Ramos (cell line): ENCODE results near the gene LRMDA.

Experiments used
- in situ Hi-C: fragments of 300-500 bp; cut with MboI; formaldehyde crosslinking; loops from one replicate; pipeline ENCODE4 v1.14.3; 2022; ENCODE audit warnings: low sequenced_read_pairs; ENCODE audit not compliant: unreplicated experiment

Gene LRMDA

GRCh38 chr10:75776738-75777504 lies 345.5 kb downstream of the LRMDA start:
- in situ Hi-C loops: no loop called here

- in situ Hi-C loops: no loop called here
Observed at GRCh38 chr10:75778665-75779064, 347.2 kb downstream of the LRMDA start.

- in situ Hi-C loops: no loop called here
Observed at GRCh38 chr10:75779276-75779675, 347.9 kb downstream of the LRMDA start.

DNA sequence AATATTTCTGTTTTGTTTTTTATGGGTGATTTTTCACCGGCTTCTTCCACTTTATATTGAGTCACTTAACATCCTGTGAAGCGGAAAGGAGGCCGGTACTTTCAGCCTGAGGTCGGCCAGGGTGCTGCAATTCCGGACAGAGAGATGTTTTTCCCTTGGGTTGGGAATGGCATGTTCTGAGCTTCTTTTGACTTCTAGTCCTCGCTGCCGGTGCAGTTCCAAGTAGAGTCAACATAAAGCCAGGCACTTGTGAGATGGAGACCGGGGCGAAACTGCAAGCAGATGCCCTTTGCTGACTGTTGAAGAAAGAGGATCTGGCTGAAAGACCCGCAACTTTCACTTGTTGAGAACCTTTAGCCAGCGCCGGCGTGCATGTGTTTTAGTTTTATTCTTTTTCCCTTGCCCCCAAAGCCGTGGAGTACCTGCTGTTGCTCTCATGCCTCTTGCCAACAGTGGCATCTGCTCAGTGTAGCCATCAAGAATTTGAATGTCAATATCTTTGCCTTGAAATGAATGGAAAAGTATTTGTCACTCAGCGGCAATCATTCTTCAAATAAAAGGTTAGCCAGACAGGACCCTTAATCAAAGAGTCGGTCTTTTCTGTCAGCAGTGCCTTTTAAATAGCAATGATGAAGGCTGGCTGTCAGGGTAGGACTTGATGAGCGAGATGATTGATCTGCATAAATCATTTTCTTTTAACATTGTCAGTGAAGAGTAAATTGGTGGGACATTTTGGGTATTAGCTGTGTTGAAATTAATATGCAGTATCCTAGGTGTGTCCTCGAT lies 351.2 kb downstream of the LRMDA start:
- in situ Hi-C loops: no loop called here

- in situ Hi-C loops: no loop called here
Observed at GRCh38 chr10:75788394-75789205, 357.2 kb downstream of the LRMDA start.

- in situ Hi-C loops: no loop called here
Observed at GRCh38 chr10:75793848-75794247, 362.4 kb downstream of the LRMDA start.

GRCh38 chr10:75801121-75801520 lies 369.7 kb downstream of the LRMDA start:
- in situ Hi-C loops: no loop called here

DNA sequence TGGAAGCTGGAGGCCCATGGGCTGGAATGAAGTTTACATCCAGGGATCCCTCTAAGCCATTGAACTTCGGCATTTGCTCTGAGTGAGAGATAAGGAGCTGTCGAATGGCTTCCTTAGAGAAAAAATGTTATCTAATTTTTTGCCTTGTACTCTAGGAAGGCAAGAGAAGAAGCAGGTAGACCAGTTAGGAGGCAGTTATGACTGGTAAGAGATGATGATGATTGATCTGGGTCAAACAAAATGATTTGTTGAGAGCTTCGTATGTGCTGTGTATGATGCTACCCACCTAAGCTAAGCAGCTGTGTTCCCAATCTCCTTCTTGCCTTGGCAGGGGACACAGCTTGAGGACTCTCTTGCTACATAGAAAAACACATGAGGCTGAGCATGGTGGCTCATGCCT lies 370.2 kb downstream of the LRMDA start:
- in situ Hi-C loops: no loop called here

DNA sequence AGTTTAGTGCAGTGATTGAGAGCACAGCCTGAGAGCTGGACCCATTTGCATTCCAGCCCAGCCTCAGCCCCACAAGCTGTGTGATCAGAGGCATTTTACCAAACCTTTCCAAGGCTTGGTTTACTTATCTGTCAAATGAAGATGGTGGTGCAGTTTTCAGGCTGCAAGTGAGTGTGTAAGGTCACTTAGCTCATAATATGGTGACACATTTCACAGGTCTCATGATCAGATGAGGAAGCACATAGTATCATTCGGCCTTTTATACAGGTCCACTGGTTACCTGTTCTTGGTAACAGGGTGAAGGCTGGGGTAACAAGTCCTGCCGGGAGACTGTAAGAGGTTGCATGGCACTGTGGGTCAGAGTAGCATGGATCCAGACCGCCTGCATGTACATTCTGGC lies 371.7 kb downstream of the LRMDA start:
- in situ Hi-C loops: no loop called here

- in situ Hi-C loops: no loop called here
Observed at GRCh38 chr10:75803816-75804552, 372.6 kb downstream of the LRMDA start.

GRCh38 chr10:75806186-75806585 lies 374.8 kb downstream of the LRMDA start:
- in situ Hi-C loops: no loop called here

DNA sequence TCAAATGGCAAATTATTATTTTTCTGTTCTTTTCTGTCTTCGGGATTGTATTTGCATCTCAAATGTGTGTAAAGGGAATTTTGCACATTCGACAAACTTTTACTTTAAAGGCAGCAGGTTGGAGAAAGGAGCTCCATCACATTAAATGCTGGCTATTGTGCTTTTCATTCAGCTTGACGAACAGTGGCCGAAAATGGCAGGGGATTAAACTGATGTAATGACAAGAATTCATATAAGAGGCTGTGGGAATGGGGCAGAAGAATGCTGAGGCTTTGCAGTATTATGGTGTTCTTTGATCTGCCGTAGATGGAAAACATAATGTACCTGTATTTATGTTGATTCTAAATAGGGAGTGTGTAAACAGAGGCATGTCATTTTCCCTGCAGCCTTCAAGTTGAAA lies 376.0 kb downstream of the LRMDA start:
- in situ Hi-C loops: no loop called here

GRCh38 chr10:75809003-75809402 lies 377.6 kb downstream of the LRMDA start:
- in situ Hi-C loops: no loop called here

DNA sequence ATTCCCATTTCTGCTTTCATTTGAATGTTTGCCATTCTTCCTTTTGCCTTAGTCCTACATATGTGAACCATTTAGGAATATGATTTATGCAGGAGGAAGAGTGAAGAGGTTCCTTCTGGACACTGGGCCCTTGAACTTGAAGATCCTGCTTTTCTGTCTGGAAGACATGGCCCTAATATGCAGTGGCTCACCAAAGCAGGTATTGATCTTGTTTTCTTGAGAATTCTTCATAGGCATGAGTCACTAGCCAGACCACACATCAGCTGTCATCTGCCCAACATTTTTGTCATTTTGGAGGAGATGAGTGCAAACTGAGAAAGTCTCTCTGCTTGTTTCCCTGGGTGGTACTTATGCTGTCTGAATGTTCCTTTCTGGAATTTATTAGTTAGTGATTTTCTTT lies 382.6 kb downstream of the LRMDA start:
- in situ Hi-C loops: no loop called here

DNA sequence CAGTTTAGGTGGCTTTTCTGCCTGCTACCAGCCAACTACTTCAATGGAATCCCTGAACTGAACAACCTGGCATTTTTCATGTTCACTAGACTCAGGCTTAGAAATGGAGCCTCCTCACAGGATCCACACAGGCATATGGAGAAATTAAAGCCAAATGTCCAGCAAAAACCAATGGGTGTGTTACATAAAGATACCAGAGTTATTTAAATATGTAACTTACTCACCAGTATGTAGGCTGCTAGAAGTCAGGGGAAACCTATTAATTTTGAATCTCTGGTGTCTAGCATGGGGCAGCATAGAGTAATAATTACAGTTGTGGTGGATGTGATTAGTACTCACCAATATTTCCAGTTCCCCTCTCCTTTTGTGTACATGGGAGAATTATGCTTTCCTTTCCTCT lies 383.6 kb downstream of the LRMDA start:
- in situ Hi-C loops: no loop called here

DNA sequence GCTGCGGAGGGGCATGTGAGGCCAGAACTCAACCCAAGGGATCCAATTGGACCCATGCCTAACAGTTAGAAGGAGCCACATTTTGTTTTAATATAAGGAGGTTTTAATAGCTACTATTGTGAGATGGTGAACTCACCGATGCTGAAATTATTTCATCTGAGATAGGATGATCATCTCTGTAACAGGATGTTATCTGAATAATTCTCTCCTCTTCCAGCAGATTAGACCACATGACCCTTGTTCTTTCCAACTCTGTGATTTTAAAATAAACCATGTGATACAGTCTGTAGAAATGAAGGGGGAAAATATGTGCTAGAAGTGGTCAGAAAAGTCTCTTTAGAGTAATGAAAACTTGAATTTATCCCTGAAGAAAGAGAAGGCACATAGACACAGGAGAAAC lies 385.8 kb downstream of the LRMDA start:
- in situ Hi-C loops: no loop called here

GRCh38 chr10:75818552-75818951 lies 387.1 kb downstream of the LRMDA start:
- in situ Hi-C loops: no loop called here

DNA sequence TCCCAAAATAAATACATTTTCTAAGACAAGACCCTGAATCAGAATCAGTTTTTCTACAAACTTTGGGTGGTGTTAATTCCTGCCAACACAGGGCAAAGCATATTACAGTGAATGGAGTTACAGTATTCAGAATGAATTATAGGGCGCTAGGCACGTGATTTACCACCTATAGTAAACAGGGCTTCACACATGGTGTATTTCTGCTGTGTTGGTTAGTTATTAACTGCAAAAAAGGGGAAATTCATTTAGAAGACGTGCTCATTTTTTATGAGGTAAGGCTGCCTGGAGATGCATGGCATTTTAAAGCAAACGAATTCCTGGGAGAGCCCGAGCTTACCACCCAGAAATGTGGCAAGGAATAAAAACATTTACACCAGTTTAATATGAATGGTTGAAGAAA lies 393.8 kb downstream of the LRMDA start:
- in situ Hi-C loops: no loop called here

DNA sequence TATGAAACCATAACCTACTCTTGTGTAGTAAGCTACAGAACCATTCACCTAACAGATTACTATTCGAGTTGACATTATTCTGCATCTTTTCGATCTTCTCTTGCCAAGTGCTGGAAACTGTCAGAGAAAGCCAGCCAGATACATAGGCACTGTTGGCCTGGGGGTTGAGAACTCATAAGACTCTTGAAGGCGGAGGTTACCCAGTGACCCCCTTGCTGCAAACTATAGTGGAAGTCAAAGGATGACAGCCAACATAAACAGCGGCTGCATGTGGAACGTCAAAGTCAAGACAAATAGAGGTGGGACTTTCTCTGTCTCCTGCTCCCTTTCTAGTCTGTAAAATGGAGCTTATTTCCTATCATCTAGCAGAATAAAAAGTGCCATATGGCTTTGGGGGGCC lies 394.2 kb downstream of the LRMDA start:
- in situ Hi-C loops: no loop called here

DNA sequence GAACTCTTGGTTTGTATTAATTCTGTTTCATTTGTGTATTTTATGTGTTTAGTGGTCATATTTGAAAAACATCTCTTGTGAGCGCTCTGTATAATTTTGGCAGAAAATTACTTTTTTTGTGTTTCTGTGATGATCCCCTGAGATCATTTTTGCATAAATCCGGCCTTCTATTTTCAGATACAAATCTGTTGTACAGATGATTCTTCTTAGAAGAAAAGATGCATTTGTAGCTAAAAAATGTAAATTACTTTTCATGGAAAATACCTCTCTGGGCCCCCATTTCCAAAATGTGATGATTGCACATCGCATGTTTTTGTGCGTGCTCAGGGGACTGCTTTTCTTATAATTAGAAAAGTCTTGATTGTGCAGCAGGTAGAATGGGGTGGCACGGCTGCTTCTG lies 395.4 kb downstream of the LRMDA start:
- in situ Hi-C loops: no loop called here
